Measurements from ENCODE around the gene PNPT1. TPM values are rescaled to one million over a fixed set of nuclear protein-coding genes. Genes with fewer than 3 reads are reported as not detected.

The PNPT1 gene
- total and polyA plus RNA-seq, 2 of the 8 experiments (the other 6 are each of a cell fraction or from before 2014, with no cell fraction given), result 8.3 to 40.2 TPM

DNA sequence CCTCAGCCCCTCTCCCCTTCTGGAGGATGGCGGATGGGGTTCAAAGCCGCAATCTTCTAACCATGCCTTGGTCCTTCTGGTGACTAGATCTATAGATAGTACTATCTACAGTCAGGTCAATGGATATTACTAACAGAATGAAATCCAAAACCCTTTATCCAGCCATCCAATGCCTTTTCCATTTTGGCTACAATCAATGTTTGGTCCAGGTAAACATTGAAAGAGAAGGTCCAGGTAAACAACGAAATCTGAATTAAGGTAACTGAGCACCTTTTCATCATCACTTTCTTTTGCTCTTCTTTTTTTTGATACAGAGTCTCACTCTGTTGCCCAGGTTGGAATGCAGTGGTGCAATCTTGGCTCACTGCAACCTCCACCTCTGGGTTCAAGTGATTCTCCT lies 85.9 kb downstream of the PNPT1 start (continued):
- TF ChIP-seq KDM4A (IDR thresholded peaks at IDR 0.05; ENCODE audit: low read depth, low read length, severe bottlenecking), result no peak
- TF ChIP-seq CEBPB (IDR thresholded peaks at IDR 0.05; ENCODE audit: low read depth, low read length), result no peak
